NCI-H2107 treated with DMSO at 0.1 percent for 48 hours (cell line): ENCODE measurements around the gene GFOD2.
"Not testable (repeated sequence)": the region's sequence is repeated elsewhere in the genome, so short reads cannot be mapped to it uniquely, and the experiment has no call there.

Experiments
- DNase-seq: peaks from one replicate; lab custom pipeline; 2025; ENCODE audit not compliant: unreplicated experiment; lab: John Stamatoyannopoulos, UW

GFOD2 gene

GRCh38 chr16:67707210-67707609, 11.9 kb downstream of the GFOD2 start:
- no peak for DNase-seq

- no peak for DNase-seq
Observed at GRCh38 chr16:67704110-67704509, 15.0 kb downstream of the GFOD2 start.

GRCh38 chr16:67703626-67704025, 15.5 kb downstream of the GFOD2 start:
- DNase-seq, result no peak

GRCh38 chr16:67702130-67702529, 17.0 kb downstream of the GFOD2 start:
- DNase-seq, result no peak

GRCh38 chr16:67701420-67701819, 17.7 kb downstream of the GFOD2 start:
- no peak for DNase-seq

- no peak for DNase-seq
Observed at GRCh38 chr16:67699265-67699664, 19.9 kb downstream of the GFOD2 start.

- DNase-seq, result no peak
Observed at GRCh38 chr16:67697422-67698185, 21.5 kb downstream of the GFOD2 start.

GRCh38 chr16:67694611-67695010, 24.5 kb downstream of the GFOD2 start:
- DNase-seq, result no peak

GRCh38 chr16:67693517-67694285, 25.4 kb downstream of the GFOD2 start:
- not testable (repeated sequence) for DNase-seq

- no peak for DNase-seq
Observed at GRCh38 chr16:67685388-67686112, 33.6 kb downstream of the GFOD2 start.

GRCh38 chr16:67683767-67684166, 35.3 kb downstream of the GFOD2 start:
- no peak for DNase-seq

- no peak for DNase-seq
Observed at GRCh38 chr16:67679935-67680897, 38.9 kb downstream of the GFOD2 start.

- DNase-seq, result no peak
Observed at GRCh38 chr16:67678354-67679023, 40.6 kb downstream of the GFOD2 start.

GRCh38 chr16:67677712-67678111, 41.4 kb downstream of the GFOD2 start:
- DNase-seq, result no peak

- no peak for DNase-seq
Observed at GRCh38 chr16:67676939-67677338, 42.2 kb downstream of the GFOD2 start.

- DNase-seq, result no peak
Observed at GRCh38 chr16:67676516-67676915, 42.6 kb downstream of the GFOD2 start.

- no peak for DNase-seq
Observed at GRCh38 chr16:67675999-67676398, 43.1 kb downstream of the GFOD2 start.

- DNase-seq, result no peak
Observed at GRCh38 chr16:67675579-67675935, 43.6 kb downstream of the GFOD2 start.

GRCh38 chr16:67674851-67675578, 44.1 kb downstream of the GFOD2 start:
- no peak for DNase-seq
